HG02943 (cell line): ENCODE results near the gene MTHFD1L.

ENCODE experiments used
- ATAC-seq: cut with Tn5 transposase; IDR thresholded peaks from one replicate; pipeline ENCODE4 v1.9.1; 2021; ENCODE audit warnings: mild to moderate bottlenecking, low read depth, moderate library complexity; ENCODE audit not compliant: unreplicated experiment

The MTHFD1L gene

GRCh38 chr6:151009576-151009975 lies 144.1 kb downstream of the MTHFD1L start:
- ATAC-seq, result no peak

GRCh38 chr6:151010071-151010470 lies 144.6 kb downstream of the MTHFD1L start:
- ATAC-seq, result no peak

DNA sequence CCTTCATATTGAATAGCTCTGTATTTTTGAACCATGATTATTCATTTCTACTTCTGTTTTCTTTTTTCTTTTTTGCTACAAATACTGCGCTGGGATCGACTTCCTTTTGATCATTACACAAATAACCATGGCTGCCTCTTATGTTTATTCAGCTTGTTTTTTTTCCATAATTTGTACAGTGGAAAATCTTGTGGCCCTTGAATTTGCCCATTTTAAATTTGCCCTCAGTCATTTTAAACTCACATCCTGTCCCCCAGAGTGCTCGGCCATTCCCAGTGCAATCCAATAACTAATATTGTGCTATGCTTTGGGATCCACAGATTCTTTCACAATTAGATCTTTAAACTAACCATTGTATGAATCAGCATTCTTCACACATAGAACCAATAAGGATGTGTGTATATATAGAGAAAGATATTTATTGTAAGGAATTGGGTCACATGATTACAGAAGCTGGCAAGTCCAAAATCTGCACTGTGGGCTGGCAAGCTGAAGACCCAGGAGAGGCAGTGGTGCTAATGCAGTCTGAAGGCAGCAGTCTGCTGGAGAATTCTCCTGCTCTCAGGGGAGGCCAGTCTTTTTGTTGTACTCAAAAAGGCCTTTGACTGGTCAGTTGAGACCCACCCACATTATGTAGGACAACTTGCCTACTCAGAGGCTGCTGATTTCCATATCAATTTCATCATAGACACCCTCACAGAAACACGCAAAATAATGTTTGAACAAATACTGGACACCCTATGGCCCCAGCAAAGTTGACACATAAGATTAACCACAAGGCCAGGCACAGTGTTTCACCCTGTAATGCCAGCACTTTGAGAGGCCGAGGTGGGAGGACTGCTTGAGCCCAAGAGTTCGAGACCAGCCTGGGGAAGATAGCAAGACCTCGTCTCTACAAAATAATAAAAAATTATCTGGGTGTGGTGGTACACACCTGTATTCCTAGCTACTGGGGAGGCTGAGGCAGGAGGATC lies 147.1 kb downstream of the MTHFD1L start:
- no peak for ATAC-seq

- no peak for ATAC-seq
Measured at GRCh38 chr6:151014404-151015100, 149.1 kb downstream of the MTHFD1L start.

GRCh38 chr6:151015101-151015700 lies 149.7 kb downstream of the MTHFD1L start:
- no peak for ATAC-seq

- no peak for ATAC-seq
Measured at GRCh38 chr6:151016107-151016506, 150.6 kb downstream of the MTHFD1L start.

DNA sequence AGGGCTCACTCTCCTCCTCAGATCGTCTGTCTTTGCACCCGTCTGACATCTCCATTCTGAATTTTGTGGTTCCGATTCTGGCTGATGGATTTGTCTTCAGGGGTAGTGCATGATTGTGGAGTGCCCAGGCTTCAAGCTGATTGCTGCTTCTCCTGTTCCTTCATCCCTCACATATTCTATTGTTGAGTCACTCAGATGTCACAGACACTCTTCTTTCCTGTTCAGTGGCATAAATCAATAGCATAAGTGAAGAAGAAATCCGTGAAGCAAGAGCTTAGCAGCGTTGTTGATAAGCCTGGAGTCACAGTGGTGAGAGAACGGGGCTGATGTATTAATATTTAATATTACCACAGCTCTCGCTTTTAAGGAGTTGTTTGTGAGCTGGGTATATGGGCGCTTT lies 152.5 kb downstream of the MTHFD1L start:
- no peak for ATAC-seq

DNA sequence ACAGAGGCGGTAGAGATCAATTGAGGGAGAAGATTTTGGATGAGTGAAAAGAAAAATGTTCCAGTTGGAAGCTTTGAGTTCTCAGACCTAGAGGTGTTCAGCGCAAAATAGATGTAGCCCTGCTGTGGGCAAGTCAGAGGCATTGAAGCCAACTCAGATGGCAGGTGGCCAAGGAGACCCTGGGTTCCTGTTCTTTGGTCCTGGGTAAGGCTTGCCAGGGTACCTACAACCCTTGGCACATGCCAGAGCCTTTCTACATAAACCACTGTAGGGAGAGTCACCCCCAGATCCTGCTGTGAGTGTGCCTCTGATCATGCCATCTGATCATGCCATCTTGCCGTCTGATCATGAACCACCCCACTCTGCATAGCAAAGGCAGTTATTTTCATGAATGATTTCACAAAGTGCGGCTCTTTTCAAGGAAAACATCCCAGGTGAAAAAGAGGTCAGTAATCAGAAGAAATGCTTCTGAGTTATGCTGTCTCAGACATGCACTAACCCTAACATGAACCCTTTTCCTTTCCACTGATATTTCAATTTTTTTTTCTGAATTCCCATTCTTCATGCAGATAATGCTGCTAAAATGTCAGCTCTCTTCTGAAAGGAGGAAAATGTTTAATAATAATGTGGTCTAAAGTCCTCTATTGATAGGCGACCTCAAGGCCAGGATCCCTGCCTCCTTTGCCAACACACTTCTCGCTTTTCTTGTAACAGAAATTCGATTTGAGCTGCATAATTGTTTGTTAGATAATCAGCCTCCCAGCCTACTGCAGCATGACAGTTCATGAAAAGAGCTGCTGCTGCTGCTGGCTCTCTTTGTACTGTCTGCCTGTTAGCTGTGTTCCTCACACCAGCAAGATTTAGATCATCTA lies 153.6 kb downstream of the MTHFD1L start:
- ATAC-seq, result no peak

DNA sequence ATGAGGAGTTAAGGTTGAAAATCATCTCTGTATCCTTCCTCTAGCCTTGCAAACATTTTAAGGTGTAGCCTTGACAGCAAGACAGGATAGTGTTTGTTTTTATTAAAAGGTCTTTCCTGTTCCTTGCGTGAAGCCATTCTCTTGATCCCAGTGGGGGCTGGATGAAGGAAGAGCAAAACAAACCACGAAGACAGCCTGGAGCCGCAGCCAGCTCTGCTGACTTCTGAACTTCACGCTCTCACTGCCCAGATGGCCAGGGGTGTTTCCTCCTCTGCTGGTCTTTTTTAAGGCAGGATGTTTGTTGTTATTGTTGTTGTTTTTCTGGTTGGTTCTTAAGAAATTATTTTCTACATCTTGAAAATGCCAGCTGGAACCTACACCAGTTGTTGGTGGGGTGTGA lies 156.4 kb downstream of the MTHFD1L start:
- ATAC-seq, result no peak

- ATAC-seq, result no peak
Measured at GRCh38 chr6:151022492-151022891, 157.0 kb downstream of the MTHFD1L start.

DNA sequence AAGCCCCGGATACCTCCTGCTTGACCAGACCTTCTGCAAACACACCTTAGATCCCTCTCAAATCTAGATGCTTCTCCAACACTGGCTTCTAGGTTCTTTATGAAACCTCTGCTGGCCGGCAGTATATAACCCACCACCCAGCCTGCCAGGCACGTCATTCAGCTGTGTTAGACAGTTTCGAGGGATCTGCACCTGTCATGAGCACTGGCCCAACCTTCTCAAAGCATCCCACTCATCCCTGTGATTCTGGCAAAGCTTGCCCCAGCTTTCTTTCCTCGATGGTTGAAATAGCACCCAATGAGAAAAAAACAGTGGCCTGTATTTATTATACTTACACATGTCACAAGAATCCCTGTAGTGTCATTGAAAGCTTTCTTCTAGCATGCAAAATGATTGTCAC lies 157.8 kb downstream of the MTHFD1L start:
- ATAC-seq, result no peak

- no peak for ATAC-seq
Measured at GRCh38 chr6:151024597-151024996, 159.1 kb downstream of the MTHFD1L start.

- no peak for ATAC-seq
Measured at GRCh38 chr6:151025076-151025475, 159.6 kb downstream of the MTHFD1L start.

DNA sequence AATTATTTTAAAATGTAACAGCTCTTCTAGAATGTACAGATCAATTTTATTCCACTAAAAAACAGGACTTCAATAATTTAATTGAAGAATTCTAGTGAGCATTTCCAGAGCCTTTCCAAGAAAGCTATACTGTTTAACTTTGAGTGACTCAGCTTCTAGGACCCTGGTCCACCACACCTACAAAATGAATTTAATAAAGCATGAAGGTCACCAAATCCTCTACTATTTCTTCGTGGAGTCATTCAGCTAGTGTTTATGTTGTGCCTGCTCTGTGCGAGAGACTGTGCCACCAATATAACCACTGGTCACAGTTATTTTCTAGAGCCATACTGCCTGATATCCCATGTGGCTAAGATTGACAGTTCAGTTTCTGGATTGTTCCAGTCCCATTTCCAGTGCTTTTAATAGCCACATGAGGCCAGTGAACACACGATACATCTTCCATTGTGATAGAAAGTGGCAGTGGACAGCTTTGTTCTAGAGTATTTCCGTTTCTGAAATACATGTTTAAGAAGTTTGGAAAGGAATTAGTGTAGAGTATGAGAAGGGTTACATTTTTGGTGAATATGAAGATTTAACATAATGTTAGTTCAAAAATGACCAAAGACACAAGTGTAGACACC lies 160.7 kb downstream of the MTHFD1L start:
- ATAC-seq, result no peak

- no peak for ATAC-seq
Measured at GRCh38 chr6:151027295-151027747, 161.8 kb downstream of the MTHFD1L start.

- no peak for ATAC-seq
Measured at GRCh38 chr6:151027936-151028838, 162.7 kb downstream of the MTHFD1L start.

DNA sequence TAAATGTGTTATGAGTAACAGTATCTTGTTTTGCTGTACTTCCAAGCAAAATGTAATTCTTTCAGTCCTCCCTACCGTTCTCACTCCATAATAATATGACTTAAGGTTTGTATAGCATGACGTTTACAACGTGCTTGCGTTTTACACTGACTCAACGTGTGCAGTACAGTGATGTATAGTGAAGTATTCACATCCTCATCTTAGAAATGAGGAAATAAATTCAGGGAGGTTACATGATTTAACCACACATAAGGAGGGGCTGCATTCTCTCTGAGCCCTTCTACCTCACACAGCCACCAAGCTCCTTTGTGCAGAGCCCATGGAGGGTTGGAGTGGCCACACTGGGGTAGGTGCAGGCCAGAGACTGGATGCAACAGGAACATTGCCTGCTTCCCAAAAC lies 164.5 kb downstream of the MTHFD1L start:
- ATAC-seq, result no peak

DNA sequence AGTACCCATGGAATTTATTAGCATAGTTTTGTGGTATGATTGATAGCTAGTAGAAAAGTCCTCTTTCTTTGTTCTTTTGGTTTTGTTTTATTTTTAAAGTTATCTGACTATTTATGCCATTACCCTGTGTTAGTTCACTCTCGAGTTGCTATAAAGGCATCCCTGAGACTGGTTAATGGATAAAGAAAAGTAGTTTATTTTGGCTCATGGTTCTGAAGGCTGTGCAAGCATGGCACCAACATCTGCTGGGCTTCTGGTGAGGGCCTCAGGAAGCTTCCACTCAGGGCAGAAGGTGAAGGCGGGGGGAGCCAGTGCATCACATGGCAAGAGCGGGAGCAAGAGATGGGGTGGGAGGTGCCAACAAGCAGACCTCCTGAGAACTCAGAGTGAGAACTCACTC lies 166.5 kb downstream of the MTHFD1L start:
- no peak for ATAC-seq
